Neural progenitor cell (in vitro differentiated cells): ENCODE measurements around the gene PCSK6.

Source experiments
- EZH2 ChIP-seq: fragments of 200-600 bp; sonication (generic); IDR thresholded peaks from 2 replicates; pipeline ENCODE4 v1.6.1; 2017; ENCODE audit warnings: antibody characterized with exemption, mild to moderate bottlenecking, moderate library complexity
- EZH2phosphoT487 ChIP-seq: fragments of 200-600 bp; sonication (generic); IDR thresholded peaks from 2 replicates; pipeline ENCODE4 v1.6.1; 2017; ENCODE audit warnings: antibody characterized with exemption
- TF ChIP-seq, protein P1 (sequence below): fragments of 200-600 bp; sonication (generic); IDR thresholded peaks from 2 replicates; pipeline ENCODE4 v1.5.1; 2017; ENCODE audit warnings: antibody characterized with exemption, mild to moderate bottlenecking

DNA sequence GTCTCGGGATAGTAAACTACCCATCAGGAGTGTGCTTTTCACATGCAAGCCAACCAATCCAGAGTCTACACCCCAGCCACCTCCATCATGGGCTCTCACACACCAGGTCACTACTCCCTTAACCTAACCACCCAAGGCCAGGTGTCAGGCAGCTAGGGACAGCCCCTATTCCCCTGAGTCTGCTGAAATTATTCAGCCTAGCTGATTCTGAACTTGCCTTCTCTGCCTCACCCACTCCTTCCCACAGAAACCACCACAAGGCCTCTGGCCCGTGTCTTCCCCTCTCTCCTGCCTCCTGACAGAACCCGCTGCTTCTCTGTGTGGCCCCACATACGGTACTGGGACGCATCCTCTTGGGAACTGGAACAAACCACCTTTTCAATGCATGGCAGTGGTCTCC is 82.1 kb downstream of the PCSK6 start:
- TF ChIP-seq, protein P1, sequence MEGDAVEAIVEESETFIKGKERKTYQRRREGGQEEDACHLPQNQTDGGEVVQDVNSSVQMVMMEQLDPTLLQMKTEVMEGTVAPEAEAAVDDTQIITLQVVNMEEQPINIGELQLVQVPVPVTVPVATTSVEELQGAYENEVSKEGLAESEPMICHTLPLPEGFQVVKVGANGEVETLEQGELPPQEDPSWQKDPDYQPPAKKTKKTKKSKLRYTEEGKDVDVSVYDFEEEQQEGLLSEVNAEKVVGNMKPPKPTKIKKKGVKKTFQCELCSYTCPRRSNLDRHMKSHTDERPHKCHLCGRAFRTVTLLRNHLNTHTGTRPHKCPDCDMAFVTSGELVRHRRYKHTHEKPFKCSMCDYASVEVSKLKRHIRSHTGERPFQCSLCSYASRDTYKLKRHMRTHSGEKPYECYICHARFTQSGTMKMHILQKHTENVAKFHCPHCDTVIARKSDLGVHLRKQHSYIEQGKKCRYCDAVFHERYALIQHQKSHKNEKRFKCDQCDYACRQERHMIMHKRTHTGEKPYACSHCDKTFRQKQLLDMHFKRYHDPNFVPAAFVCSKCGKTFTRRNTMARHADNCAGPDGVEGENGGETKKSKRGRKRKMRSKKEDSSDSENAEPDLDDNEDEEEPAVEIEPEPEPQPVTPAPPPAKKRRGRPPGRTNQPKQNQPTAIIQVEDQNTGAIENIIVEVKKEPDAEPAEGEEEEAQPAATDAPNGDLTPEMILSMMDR, result no peak
- TF ChIP-seq EZH2 (no peak), EZH2phosphoT487 (no peak)
